ENCODE measurements around the gene KIAA1549.
"Not testable (repeated sequence)": the region's sequence is repeated elsewhere in the genome, so short reads cannot be mapped to it uniquely, and the experiment has no call there.

The KIAA1549 gene

DNA sequence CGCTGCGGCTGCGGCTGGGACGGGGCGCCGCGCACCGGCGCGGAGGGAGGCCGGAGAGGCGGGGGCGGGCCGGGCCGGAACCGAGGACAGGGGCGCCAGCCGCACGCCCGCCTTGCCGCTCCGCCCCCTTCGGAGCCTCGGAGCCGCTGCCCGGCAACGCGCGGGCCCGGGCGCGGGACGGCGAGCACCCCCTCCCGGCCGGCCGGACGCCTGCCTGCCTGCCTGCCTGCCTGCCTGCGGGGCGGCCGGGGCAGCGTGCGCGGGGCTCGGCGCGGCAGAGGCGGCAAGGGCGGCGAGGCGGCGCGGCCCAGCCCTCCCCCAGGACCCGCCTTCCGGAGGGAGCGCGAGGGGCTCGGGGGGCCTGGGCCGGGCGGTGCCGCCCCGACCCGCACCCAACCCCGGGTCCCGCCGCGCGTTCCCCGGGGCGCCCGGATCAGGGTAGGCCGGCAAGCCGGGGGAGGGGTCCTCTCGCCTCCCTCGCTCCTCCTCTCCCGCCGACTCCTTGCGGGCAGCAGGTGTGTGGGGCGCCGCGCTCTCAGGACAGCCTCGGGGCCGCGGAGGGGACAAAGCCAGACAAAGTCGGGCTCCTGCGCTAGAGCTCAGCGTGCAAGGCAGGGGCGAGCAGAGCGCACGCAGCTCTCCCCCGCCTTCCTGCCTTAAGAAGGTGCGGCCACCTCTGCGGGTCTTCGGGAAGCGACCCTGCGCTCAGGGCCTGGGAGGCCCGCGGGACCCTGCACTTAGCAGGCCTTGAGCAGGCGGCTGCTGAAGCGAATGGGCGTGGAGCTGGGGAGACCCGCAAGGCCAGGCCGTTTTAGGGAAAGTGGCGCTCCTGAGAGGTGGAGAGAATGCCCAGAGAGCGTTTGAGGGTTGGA, at the start of gene KIAA1549:
Gene KIAA1549, minus strand, starts transcription at position 58 of the 872 bp plus-strand sequence. CDS start 120 bp downstream, outside the sequence.
- peak; percentile 77 for DNase-seq (ENCODE audit: low read depth)

DNA sequence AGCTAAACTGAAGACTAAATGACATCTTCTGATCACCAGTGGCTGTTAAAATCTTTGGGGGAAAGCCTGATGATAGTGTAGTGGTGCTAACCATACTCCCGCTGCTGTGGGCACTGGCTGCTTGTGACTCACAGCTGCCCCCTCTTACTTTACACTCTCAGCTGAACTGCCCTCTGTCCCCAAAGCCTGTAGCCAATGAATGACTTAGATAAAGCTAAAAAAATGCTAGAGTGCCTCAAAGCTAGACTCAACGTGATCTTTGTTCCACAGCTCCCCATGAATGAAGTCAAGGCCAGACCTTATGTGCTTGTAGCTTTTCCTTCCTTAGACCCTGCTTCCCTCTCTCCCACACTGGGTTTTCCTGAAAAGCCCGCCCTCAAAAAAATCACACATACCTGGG, 48.2 kb upstream of the KIAA1549 start:
- no peak for DNase-seq (ENCODE audit: low read depth)

DNA sequence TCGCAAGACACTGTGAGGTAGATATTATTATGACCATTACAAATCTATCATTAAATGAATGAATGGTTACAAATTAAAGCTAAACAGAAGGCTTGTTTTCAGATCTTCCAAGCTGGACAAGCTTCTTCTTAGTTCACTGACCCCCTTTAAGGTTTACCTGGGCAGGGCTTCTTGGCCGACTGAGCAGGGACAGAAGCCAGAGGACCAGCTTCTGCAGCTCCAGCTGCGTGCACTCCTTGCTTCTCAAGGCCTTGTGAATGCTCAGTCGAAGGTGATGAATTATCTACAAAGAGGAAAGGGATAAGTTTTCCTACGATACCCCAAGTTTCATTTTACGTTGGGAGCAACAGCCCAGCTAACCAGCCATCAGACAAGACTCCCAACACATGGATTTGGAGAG, 45.4 kb upstream of the KIAA1549 start:
- DNase-seq (ENCODE audit: low read depth): no peak

GRCh38 chr7:139025861-139026260, 44.7 kb upstream of the KIAA1549 start:
- DNase-seq (ENCODE audit: low read depth): not testable (repeated sequence)

DNA sequence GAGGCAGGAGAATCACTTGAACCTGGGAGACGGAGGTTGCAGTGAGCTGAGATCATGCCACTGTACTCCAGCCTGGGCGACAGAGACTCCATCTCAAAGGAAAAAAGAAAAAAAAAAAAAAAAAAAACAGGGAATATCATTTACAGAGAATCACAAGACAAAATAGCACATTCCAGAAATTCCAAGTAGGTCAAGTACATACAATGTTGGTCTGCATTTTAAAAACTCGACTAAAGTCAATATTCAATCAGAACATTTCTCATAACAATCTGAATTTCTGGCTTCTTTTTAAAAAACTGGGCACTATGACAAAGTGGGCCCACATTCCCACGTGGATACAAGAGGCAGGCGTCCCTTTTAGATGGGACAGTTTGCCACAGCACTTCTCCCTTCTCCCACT, 41.9 kb upstream of the KIAA1549 start:
- DNase-seq (ENCODE audit: low read depth): peak; percentile 42

DNA sequence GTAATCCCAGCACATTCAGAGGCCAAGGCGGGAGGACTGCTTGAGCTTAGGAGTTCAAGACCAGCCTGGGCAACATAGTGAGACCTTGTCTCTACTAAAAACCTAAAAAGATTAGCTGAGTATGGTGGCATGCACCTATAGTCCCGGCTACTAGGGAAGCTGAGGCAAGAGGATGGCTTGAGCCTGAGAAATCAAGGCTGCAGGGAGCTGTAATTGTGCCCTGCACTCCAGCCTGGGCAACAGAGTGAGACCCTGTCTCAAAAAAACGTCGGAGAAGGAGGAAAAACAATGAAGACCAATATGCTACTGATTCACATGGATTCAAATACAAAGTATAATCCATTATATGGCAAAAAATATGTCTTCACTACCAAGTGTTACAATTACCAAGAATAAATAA, 41.1 kb upstream of the KIAA1549 start:
- DNase-seq (ENCODE audit: low read depth): no peak

- no peak for DNase-seq (ENCODE audit: low read depth)
These were observed 37.7 kb upstream of the KIAA1549 start for GRCh38 chr7:139018910-139019309.

GRCh38 chr7:139016931-139017511, 35.8 kb upstream of the KIAA1549 start:
- DNase-seq (ENCODE audit: low read depth): peak; percentile 71

- DNase-seq (ENCODE audit: low read depth): no peak
These were observed 30.2 kb upstream of the KIAA1549 start for GRCh38 chr7:139011373-139011772.

- DNase-seq (ENCODE audit: low read depth): no peak
These were observed 23.3 kb upstream of the KIAA1549 start for GRCh38 chr7:139004321-139005090.

DNA sequence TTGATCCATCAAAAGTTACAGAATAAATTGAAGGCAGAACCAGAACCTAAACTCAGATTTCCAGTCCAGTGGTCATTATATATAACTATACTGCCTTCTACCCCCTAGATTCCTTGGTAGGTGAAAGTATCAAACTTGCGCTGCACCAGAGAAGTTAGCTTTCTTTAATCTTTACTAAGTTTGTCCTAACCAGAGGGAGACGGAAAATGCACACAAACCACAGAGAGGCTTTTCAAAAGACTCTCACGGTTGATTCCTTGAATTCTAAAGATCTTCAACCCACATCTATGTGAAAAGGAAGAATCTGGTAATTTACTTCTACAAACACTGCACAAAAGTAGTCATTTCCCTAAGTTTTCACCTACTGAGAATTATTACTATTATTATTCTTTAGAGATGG, 18.2 kb upstream of the KIAA1549 start:
- no peak for DNase-seq (ENCODE audit: low read depth)

DNA sequence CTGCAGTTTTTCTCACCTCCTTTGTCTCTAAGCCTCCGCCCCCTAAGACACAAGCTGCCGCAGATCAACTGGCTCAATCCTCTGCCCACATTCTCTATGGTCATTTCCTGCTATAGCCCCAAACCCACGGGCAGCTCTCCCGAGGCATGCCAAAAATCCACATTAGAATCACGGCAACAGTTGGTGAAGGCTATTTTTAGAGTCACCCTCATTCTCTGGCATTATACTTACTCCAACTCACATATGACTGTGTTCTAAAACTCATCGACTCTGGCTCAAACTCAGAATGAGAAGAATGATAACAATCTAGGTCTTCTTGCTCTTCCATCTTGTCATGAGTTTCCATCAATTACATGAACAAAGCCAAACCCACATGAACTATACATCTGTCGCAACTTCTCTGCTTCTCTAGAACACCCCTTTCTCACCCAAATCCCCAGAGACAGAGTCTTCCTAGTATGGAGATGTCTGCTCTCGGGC, 10.9 kb upstream of the KIAA1549 start:
- peak; percentile 96 for DNase-seq (ENCODE audit: low read depth)

DNA sequence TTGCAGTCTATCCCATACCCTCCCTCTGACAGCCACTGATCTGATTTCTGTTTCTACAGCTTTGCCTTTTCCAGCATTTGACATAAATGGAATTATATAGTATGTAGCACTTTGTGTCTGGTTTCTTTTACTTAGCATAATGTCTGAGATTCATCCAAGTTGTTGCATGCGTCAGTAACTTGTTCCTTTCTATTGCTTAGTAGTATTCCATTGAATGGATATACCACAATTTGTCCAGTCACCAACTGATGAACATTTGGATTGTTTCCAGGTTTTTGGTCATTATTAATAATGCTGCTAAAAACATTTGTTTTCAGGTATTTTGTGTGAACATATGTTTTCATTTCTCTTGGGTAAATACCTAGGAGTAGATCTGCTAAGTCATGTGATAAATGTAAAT, 6.5 kb upstream of the KIAA1549 start:
- DNase-seq (ENCODE audit: low read depth): no peak

DNA sequence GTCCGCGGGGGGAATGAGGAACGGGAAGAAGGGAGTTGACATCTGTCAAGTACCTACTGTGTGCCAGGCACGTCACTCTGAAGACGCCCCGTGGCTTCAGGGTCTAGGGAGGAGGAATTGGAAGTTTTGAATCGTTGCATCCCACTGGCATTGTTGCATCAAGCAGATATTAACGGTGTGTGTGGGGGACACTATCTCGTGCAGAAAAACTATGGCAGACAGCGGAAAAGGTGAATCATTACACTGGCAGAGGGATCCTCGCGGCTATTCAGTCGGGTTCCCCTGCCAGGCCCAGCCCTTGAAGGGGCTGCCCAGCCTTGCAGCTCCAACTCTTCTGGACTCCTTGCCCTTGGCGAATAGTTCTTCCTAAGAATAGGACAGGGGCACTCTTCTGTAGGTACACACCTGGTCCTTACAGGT, 1.0 kb upstream of the KIAA1549 start:
- DNase-seq (ENCODE audit: low read depth): no peak

- peak; percentile 13 for DNase-seq (ENCODE audit: low read depth)
These were observed 462 bp downstream of the KIAA1549 start for GRCh38 chr7:138980563-138981291.

GRCh38 chr7:138979988-138980562, 1.1 kb downstream of the KIAA1549 start:
- DNase-seq (ENCODE audit: low read depth): peak; percentile 52

- peak; percentile 13 for DNase-seq (ENCODE audit: low read depth)
These were observed 1.8 kb downstream of the KIAA1549 start for GRCh38 chr7:138979226-138979979.

DNA sequence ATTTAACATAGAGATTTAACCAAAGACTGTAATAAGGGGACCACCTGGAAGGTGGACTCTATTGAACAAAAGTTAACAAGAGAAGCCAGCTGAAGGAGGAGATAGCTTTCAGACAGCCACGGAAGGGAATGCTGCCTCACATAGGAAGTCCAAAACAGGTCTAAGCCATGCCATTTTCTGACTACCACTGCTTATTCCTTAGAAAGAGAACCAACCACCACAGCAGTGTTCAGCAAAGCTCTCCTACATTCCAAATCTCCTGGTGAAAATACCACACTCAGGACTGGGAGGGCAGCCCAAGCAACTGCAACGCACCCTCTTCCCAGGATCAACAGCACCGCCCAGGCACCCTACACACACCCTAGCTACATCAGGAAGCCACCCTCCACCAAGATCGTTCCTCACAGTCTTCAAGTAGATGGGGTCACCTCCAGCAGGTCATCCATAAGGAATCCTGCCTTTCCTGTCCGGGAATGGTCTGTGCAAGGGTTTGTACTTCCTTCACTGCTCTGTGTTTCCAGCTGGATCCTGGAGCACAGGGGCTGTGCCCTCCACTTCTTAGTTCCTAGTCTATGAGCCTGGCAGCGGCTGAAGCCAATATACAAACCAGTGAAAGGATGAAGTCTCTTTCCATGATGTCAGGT, 2.5 kb downstream of the KIAA1549 start:
- DNase-seq (ENCODE audit: low read depth): no peak

DNA sequence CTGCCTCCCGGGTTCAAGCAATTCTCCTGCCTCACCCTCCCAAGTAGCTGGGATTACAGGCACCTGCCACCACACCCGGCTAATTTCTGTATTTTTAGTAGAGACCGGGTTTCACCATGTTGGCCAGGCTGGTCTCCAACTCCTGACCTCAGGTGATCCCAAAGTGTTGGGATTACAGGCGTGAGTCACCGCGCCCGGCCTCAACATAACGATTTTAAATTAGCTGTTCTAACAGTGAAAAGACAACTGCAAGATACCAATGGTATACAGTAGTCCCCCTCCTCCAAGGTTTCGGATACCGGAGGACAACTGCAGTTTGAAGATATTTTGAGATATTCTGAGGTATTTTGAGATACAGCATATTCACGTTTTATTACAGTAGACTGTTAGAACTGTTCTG, 5.0 kb downstream of the KIAA1549 start:
- not testable (repeated sequence) for DNase-seq (ENCODE audit: low read depth)

Data from EH (cell line).